ENCODE results near the gene PEX26. TPM values are rescaled to one million over a fixed set of nuclear protein-coding genes. Genes with fewer than 3 reads are reported as not detected.

PEX26 gene
- total RNA-seq, 4 donors from 2014 or later = 46.4 to 211 (median 93.4) TPM

GRCh38 chr22:18055619-18056160 is 22.1 kb upstream of the PEX26 start:
- no peaks in the 10 kb centered on the region for H3K27me3 ChIP-seq
- H3K36me3 ChIP-seq = no peaks in the 10 kb centered on the region
- TF ChIP-seq EP300 (IDR thresholded peaks at IDR 0.05; ENCODE audit: low read depth) = no peak
- no peak for TF ChIP-seq CTCF (IDR thresholded peaks at IDR 0.05)
- TF ChIP-seq POLR2A (IDR thresholded peaks at IDR 0.05) = no peak
- TF ChIP-seq POLR2AphosphoS5 (IDR thresholded peaks at IDR 0.05) = no peak
- H3K27ac ChIP-seq = peak overlapping the region; percentile 66 to 85 (median 83)
- peaks cover 16 to 37% (median 22%) of the 10 kb centered on the region in 4 donors for H3K4me1 ChIP-seq
- in situ Hi-C loops (cut with MboI; ENCODE audit: low pct_ligation_motif_present in 1 of 4, low pct_unique_long_range_greater_than_20kb in 1 of 4, low sequenced_read_pairs in 3 of 4) = no loop called here
- WGBS, 2 donors (ENCODE audit: low coverage in 1 of 2) = 72 to 88% methylated on average over 6 to 7 of the region's 7 CpGs
- no peak overlapping the region for H3K4me3 ChIP-seq
- no peaks in the 10 kb centered on the region for H3K9me3 ChIP-seq
- intact Hi-C loops (cut with DNase I; ENCODE audit: low total_unique reads) = no loop called here
- no peak for DNase-seq

GRCh38 chr22:18056161-18056666 is 21.6 kb upstream of the PEX26 start:
- intact Hi-C loops (cut with DNase I; ENCODE audit: low total_unique reads) = no loop called here
- in situ Hi-C loops (cut with MboI; ENCODE audit: low pct_ligation_motif_present in 1 of 4, low pct_unique_long_range_greater_than_20kb in 1 of 4, low sequenced_read_pairs in 3 of 4) = no loop called here
- H3K4me1 ChIP-seq = peaks cover 21 to 43% (median 27%) of the 10 kb centered on the region in 4 donors
- H3K4me3 ChIP-seq = no peak overlapping the region
- 60 to 67% methylated on average over 1 to 4 of the region's 4 CpGs for WGBS, 2 donors (ENCODE audit: low coverage in 1 of 2)
- TF ChIP-seq POLR2AphosphoS5 (IDR thresholded peaks at IDR 0.05) (peak in 1 of 3 donors; percentile 10), POLR2A (IDR thresholded peaks at IDR 0.05) (no peak)
- H3K9me3 ChIP-seq = no peaks in the 10 kb centered on the region
- peak; percentile 57 for DNase-seq
- no peaks in the 10 kb centered on the region for H3K27me3 ChIP-seq
- no peaks in the 10 kb centered on the region for H3K36me3 ChIP-seq
- peak overlapping the region; percentile 66 to 85 (median 83) for H3K27ac ChIP-seq

DNA sequence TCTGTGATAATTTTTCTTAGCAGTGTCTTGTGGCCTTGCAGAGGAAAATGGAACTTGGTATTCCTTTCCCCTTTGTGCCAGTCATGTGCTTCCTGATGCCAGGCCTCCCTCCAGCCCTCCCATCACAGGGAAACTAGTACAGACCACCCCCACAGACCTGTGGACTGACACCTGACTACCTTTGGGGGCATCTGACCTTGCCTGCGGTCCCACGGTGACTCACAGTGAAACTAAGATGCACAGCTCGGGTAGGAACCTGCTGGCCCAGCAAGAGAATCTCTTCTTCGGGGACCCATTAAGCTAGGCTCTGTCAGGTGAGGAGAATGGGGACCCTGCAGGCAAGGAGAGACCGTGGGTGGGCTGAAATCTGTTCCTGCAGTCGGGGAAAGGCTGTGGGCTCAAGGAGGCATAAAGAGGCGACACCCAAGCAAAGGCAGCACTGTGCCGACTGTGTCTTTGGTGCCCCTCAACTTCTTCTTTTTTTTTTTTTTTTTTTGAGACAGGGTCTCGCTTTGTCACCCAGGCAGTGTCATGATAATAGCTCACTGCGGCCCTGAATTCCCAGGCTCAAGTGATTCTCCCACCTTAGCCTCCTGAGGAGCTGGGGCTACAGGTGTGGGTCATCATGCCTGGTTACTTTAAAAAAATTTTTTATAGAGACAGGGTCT is 20.8 kb upstream of the PEX26 start:
- H3K36me3 ChIP-seq = no peaks in the 10 kb centered on the region
- no peak overlapping the region for H3K4me3 ChIP-seq
- in situ Hi-C loops (cut with MboI; ENCODE audit: low pct_ligation_motif_present in 1 of 4, low pct_unique_long_range_greater_than_20kb in 1 of 4, low sequenced_read_pairs in 3 of 4) (no loop called here), intact Hi-C loops (cut with DNase I; ENCODE audit: low total_unique reads) (no loop called here)
- peak overlapping the region; percentile 66 to 85 (median 83) for H3K27ac ChIP-seq
- peak; percentile 50 for DNase-seq
- no peaks in the 10 kb centered on the region for H3K27me3 ChIP-seq
- TF ChIP-seq CTCF (IDR thresholded peaks at IDR 0.05) (no peak), POLR2AphosphoS5 (IDR thresholded peaks at IDR 0.05) (no peak), POLR2A (IDR thresholded peaks at IDR 0.05) (no peak), EP300 (IDR thresholded peaks at IDR 0.05; ENCODE audit: low read depth) (no peak)
- no peaks in the 10 kb centered on the region for H3K9me3 ChIP-seq
- 76 to 86% methylated on average over 6 to 10 of the region's 10 CpGs for WGBS, 2 donors (ENCODE audit: low coverage in 1 of 2)
- peaks cover 27 to 50% (median 31%) of the 10 kb centered on the region in 4 donors for H3K4me1 ChIP-seq

- Histone ChIP-seq H3K27ac (peak overlapping the region; percentile 66 to 85 (median 83)), H3K9me3 (no peaks in the 10 kb centered on the region), H3K4me3 (no peak overlapping the region), H3K36me3 (no peaks in the 10 kb centered on the region), H3K4me1 (peaks cover 27 to 57% (median 31%) of the 10 kb centered on the region in 4 donors), H3K27me3 (no peaks in the 10 kb centered on the region)
- in situ Hi-C loops (cut with MboI; ENCODE audit: low pct_ligation_motif_present in 1 of 4, low pct_unique_long_range_greater_than_20kb in 1 of 4, low sequenced_read_pairs in 3 of 4) (no loop called here), intact Hi-C loops (cut with DNase I; ENCODE audit: low total_unique reads) (no loop called here)
- WGBS, 2 donors (ENCODE audit: low coverage in 1 of 2) = 66 to 90% methylated on average over 1 to 4 of the region's 4 CpGs
- peak; percentile 74 for DNase-seq
- no peak for TF ChIP-seq EP300 (IDR thresholded peaks at IDR 0.05; ENCODE audit: low read depth)
- TF ChIP-seq CTCF (IDR thresholded peaks at IDR 0.05) = no peak
- TF ChIP-seq POLR2AphosphoS5 (IDR thresholded peaks at IDR 0.05) = peak; percentile 59 to 77 (median 69)
- no peak for TF ChIP-seq POLR2A (IDR thresholded peaks at IDR 0.05)
Observed at GRCh38 chr22:18057568-18058209, 20.1 kb upstream of the PEX26 start.

Measured in transverse colon (tissue), 4 donors.